NCI-H2196 (cell line): ENCODE measurements around the gene NBPF8.
"Not testable (repeated sequence)": the region's sequence is repeated elsewhere in the genome, so short reads cannot be mapped to it uniquely, and the experiment has no call there.

ENCODE experiments used
- DNase-seq: peaks from one replicate; lab custom pipeline; 2025; ENCODE audit not compliant: unreplicated experiment; lab: John Stamatoyannopoulos, UW

Gene NBPF8, protein sequence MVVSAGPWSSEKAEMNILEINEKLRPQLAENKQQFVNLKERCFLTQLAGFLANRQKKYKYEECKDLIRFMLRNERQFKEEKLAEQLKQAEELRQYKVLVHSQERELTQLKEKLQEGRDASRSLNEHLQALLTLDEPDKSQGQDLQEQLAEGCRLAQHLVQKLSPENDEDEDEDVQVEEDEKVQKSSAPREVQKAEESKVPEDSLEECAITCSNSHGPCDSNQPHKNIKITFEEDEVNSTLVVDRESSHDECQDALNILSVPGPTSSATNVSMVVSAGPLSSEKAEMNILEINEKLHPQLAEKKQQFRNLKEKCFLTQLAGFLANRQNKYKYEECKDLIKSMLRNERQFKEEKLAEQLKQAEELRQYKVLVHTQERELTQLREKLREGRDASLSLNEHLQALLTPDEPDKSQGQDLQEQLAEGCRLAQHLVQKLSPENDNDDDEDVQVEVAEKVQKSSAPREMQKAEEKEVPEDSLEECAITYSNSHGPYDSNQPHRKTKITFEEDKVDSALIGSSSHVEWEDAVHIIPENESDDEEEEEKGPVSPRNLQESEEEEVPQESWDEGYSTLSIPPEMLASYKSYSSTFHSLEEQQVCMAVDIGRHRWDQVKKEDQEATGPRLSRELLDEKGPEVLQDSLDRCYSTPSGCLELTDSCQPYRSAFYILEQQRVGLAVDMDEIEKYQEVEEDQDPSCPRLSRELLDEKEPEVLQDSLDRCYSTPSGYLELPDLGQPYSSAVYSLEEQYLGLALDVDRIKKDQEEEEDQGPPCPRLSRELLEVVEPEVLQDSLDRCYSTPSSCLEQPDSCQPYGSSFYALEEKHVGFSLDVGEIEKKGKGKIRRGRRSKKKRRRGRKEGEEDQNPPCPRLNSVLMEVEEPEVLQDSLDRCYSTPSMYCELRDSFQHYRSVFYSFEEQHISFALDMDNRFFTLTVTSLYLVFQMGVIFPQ

DNA sequence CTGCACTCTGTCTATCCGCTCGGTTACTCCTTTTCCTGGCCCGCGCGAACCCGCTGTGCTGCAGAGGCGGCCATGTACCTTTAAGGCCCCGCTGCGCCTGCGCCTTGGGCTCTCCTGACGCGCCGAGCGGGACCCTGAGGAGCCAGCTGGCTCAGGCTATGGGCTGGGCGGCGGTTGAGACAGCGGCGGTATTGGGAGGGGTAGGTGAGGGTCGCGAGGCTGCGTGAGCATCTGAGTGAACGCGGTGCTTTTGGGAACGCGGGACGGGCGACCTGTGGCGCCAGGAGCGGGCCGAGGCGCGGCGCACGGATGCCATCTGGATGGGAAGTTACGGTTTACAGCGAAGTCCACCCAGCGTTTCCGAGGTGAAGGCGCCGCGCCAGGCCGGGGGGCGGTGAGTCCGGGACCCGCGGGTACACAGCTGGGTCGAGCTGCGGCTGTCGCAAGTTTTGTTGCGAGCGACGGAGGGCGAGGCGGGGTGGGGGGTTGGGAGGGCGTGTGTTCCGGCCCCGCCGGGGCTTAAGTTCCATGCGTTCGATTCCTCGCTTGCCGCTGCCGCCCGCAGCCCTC lies at the start of gene NBPF8:
Gene NBPF8, plus strand, starts transcription at position 125 of the 570 bp plus-strand sequence. CDS start 21,488 bp downstream, outside the sequence.
- peak; percentile 40 for DNase-seq

DNA sequence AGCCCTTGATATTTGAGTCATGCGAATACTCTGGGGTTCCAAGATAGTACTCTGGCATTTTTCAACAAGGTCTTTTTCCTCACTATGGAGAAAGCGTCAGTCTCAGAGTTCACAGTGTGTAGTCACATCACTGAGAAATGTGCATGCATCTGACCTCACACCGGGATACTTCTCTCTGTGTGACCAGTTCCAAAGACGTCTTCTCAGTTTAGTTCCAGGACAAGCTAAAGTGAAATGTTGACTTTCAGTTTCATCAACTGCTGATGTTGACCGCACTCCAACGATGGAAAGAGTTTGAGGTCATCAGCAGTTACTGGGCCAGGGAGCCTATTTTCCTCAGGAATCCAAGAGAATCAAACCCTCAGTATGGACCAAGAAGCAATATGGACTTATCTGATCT lies 47.1 kb upstream of the NBPF8 start:
- not testable (repeated sequence) for DNase-seq

DNA sequence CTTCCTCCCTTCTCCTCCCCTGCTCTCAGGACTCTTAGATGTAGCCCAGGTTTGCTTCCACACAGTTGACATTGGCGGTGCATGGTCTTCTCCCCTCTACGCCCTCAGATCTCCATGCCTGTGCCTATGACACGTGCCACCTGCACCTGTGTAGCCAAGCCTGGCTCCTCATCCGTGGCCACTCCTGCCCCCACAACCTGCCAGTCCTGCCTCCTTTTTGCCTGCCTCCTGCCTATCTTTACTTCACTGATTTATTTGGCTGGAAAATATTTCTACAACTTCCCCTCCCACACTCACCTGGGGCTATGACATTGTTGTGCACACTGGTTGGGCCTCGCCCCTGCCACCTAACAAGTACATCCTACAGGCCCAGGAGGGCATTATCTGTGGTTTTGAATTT lies 28.2 kb upstream of the NBPF8 start:
- not testable (repeated sequence) for DNase-seq

DNA sequence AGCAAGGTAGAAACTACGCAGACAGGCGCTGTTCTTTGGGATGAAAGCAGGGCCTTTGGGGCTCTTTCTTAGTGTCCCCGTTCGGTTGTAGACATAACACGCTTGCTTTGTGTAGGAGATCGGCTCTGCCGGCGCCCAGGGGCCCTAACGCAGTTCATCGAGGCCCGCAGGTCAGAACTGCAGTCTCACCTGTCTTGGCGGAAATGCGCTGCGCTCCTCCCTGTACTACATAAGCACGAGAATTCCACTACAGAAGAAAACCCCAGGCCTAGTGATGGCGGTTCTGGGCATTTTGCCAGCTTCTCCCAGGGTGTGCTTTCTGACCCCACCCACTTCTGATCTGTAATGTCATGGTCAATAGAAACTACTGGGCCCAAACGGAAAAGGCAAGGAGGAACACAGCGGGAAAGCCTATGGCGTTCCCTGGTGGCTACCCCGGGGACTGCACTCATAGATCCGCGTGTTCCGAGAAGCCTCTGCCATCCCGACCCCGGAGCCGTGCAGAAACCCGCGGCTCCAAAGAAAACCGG lies 26.2 kb upstream of the NBPF8 start:
- peak; percentile 47 for DNase-seq

DNA sequence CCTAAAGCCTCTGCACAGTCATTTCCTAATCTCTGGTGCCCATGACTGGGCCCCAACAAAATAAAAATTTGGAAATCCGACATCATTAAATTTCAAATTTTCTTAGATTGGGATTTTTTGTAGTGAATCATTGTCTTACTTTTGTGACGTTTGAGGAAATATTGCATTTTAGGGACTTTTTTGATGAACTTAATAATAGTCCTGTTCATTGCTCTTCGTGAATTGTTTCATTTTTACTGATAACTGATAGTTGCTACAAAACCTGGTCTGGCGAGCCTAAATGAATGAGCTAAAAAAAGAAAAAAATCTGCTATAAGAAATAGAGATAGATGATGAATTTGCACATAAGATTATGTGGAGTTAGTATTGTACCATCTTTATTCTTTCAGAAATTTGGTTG lies 23.5 kb upstream of the NBPF8 start:
- not testable (repeated sequence) for DNase-seq

DNA sequence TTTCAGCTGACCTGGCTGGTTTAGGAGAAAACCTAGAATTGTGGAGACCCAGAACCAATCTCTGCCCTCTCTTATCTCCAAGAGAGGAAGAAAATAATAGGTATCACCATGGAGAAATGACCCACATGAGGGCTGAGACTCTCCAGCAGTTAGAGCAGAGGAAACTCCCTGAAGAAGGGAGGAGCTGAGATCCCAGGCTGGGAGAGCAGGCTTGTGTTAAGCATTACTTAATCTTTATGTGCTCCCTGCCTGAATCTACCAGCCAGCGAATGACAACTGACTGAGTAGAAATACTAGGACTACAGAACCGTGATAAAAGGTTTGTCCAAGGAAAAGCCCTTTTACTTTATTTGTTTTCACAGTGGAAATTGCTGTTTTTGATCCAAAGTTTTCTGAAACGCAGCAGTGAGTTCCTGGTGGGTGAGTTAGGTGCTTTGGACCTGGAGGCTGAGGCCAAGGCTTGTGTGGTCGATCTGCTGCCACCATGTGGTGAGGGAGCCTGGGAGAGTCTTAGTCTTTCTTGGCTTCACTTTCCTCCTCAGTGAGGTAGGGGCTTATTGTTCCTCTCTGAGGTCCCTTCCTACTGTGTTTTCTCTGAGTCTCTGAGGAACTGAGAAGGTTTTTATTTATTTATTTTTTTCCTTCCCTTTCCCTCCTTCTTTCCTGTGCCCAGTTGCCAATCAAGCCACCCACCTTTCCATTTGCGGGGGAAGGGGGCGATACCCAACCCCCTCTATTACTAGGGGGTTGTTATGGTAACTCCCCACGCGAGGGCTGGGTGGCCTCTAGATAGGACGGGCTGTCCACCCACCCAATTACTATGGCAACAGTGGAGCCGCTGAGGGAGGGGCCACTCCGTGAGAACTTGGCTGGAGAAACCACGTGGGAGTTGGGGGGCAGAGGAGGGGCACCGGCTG lies 21.3 kb upstream of the NBPF8 start:
- DNase-seq: not testable (repeated sequence)

DNA sequence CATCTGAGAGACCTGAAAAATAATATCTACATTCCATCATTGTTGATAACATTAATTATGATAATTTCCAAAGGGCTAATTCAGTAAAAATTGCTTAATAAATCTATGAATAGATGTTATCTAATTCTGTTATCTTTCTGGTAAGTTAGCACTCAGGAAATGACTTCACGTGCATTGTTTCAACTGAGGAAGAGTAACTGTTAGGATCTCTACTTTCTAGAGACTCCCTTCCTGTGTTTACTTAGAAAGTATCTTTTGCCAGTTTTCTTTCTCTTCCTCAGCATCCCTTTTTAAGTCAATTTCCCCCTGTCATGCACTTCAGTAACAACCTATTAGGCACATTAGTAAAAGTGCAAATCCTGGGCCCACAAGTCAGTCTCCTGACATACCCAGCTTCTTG lies 9.5 kb upstream of the NBPF8 start:
- not testable (repeated sequence) for DNase-seq

DNA sequence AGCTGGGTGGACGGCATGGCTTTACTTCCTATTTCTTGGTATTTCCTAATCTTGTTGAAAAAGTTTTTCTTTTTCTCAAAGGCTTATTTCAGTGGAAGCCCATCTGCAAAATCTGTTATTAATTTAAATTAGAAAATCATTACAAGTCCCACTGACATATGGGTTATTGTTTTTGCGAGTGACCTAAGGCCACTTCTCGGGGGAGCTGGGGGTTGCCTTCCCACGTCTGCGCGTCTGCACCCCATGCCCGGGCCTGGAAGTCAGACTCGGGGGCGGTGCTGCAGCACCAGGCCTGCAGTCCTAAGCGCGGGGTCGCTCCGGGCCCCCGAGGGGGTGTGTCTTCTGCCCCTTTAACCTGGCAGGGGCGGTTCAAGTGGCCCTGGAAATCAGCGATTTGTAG lies 384 bp upstream of the NBPF8 start:
- not testable (repeated sequence) for DNase-seq

DNA sequence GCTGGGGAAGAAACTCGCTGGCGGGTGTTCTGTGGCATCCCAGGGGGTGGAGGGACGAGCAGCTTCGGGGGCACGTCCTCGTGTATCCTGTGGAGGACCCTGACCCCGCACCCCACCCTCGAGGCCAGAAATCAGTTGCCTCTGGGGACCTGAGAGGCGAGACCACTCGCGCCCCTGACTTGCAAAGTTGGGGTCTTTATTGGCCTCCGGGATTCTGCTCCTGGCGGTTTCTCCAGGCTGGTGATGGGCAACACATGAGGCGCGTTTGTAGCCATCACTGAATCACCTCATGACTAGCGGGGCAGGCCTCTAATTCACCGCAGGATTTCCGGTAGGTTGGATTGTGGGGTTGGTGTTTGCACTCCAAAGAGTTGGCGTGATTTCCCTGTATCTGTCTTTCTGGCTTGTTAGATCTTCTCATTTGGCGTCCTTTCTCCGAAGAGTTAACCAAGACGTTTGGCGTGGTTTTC lies 692 bp downstream of the NBPF8 start:
- DNase-seq: peak; percentile 12

DNA sequence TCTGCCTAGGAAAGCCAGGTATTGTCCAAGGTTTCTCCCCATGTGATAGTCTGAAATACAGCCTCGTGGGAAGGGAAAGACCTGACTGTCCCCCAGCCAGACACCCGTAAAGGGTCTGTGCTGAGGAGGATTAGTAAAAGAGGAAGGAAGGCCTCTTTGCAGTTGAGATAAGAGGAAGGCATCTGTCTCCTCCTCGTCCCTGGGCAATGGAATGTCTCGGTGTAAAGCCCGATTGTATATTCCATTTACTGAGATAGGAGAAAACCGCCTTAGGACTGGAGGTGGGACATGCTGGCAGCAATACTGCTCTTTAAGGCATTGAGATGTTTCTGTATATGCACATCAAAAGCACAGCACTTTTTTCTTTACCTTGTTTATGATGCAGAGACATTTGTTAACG lies 10.2 kb downstream of the NBPF8 start:
- not testable (repeated sequence) for DNase-seq

DNA sequence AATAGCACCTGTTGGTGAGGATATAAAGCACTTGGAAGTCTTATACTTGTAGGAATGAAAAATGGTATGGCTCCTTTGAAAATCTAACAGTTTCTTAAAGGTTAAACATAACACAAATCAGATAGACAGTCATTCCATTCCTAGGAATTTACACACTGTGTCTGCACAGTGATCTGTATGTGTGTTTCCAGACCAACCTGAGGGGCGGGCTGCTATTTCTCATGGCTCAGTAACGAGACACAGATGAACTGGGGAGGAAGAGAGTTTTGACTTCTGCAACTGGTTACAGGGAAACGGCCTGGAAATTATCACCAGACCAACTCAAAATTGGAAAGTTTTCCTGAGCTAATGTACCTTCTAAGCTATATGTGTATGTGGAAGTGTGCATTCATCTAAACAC lies 16.8 kb downstream of the NBPF8 start:
- DNase-seq: not testable (repeated sequence)

DNA sequence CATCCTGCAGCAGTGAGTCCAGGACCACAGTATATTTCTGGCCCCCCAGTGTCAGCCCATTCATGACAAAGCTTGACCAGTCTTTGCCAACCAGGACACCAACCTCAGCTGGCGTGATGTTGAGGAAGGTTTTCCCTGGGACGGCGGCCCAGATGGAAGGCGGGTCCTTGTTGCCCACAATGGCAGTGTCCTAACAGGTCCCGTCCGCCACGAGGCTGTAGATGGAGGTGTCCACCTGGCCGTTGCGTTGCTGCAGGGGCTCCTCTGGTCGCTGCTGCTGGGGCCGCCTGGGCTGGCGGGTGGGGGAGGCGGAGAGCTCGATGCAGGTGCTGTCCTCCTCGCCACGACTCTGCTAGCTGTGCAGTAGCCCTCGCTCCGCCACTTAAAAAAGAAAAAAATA lies 19.0 kb downstream of the NBPF8 start:
- not testable (repeated sequence) for DNase-seq

DNA sequence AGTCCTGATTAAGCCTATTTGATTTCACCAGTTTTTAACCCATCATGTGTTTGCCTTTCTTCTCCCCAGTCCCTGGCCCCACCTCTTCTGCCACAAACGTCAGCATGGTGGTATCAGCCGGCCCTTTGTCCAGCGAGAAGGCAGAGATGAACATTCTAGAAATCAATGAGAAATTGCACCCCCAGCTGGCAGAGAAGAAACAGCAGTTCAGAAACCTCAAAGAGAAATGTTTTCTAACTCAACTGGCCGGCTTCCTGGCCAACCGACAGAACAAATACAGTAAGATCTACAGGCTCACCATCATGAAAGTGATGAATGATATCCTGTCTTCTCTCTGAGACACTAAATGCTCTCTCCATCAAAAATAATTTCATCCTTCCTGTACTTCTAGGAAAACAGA lies 34.3 kb downstream of the NBPF8 start:
- DNase-seq: not testable (repeated sequence)
